Liver (tissue), 9 donors: ENCODE data around the gene RGS18. TPM values are rescaled to one million over a fixed set of nuclear protein-coding genes. Genes with fewer than 3 reads are reported as not detected.

Experiments used
- DNase-seq: peaks from one replicate; pipeline ENCODE4 v3.0.0-alpha.2; 2017; ENCODE audit warnings: low spot score
- H3K27ac ChIP-seq, 2 donors: one replicate each; pipeline ENCODE4 v1.7.0; 2013; ENCODE audit warnings: inconsistent platforms in 2 of 2, low read length in 2 of 2, control low read depth in 1 of 2, low read depth in 1 of 2, mild to moderate bottlenecking in 1 of 2
- H3K27me3 ChIP-seq, 4 donors: one replicate each; pipeline versions ENCODE4 v1.6.1 to v1.7.0; 2013; ENCODE audit warnings: low read length in 3 of 4, inconsistent platforms in 1 of 4, mild to moderate bottlenecking in 1 of 4, moderate library complexity in 1 of 4; ENCODE audit not compliant: control insufficient read depth in 4 of 4, insufficient read depth in 4 of 4
- H3K36me3 ChIP-seq, 4 donors: one replicate each; pipeline versions ENCODE4 v1.6.1 to v1.7.0; 2013; ENCODE audit warnings: low read length in 3 of 4, mild to moderate bottlenecking in 3 of 4, low read depth in 1 of 4, moderate library complexity in 1 of 4; ENCODE audit not compliant: control insufficient read depth in 4 of 4, insufficient read depth in 3 of 4
- H3K4me1 ChIP-seq, 4 donors: one replicate each; pipeline versions ENCODE4 v1.6.1 to v1.7.0; 2013; ENCODE audit warnings: low read length in 3 of 4, mild to moderate bottlenecking in 3 of 4, moderate library complexity in 1 of 4; ENCODE audit not compliant: control insufficient read depth in 4 of 4, insufficient read depth in 4 of 4
- H3K4me3 ChIP-seq, 3 donors: one replicate each; pipeline versions ENCODE4 v1.6.1 to v1.7.0; 2013; ENCODE audit warnings: low read length in 3 of 3, control low read depth in 1 of 3, low read depth in 1 of 3, mild to moderate bottlenecking in 1 of 3
- H3K9ac ChIP-seq, 2 donors: one replicate each; pipeline ENCODE4 v1.7.0; 2013; ENCODE audit warnings: low read length in 2 of 2, mild to moderate bottlenecking in 2 of 2, moderate library complexity in 2 of 2, control low read depth in 1 of 2, low read depth in 1 of 2
- H3K9me3 ChIP-seq, 4 donors: one replicate each; pipeline versions ENCODE4 v1.6.1 to v1.7.0; 2013; ENCODE audit warnings: low read length in 3 of 4; ENCODE audit not compliant: control insufficient read depth in 4 of 4
- MAX ChIP-seq: IDR thresholded peaks from 2 replicates; pipeline ENCODE4 v1.6.1; 2016; ENCODE audit warnings: antibody characterized with exemption
- SP1 ChIP-seq: IDR thresholded peaks from 2 replicates; pipeline ENCODE4 v1.6.1; 2018; ENCODE audit warnings: antibody characterized with exemption, mild to moderate bottlenecking
- polyA plus RNA-seq, 2 donors: library from polyadenylated mRNA; stranded (reverse) in 1 of 2; unstranded in 1 of 2; fragments of 200-250 nt in 1 of 2; fragments of >200 nt in 1 of 2; fragmentation: Nextera tagmentation in 1 of 2; extraction: Ambion mirVana in 1 of 2; gene quantifications; one replicate each; pipeline versions ENCODE4 v1.2.1 to v1.2.3, GENCODE V29; 2013 to 2015
- total RNA-seq, 2 donors: library from RNA; depleted of rRNA; stranded (reverse); fragments of >200 nt; gene quantifications; one replicate each; pipeline ENCODE4 v1.2.3, GENCODE V29; 2014
- donor health status: healthy.
- donor health status: healthy.
- donor health status: healthy.
- donor health status: healthy.
- donor health status: healthy.

RGS18 gene
- total and polyA plus RNA-seq, 4 donors = 1.0 to 11.1 (median 1.8) TPM

GRCh38 chr1:192235127-192235526 is 76.9 kb downstream of the RGS18 start:
- Histone ChIP-seq H3K36me3 (no peaks in the 10 kb centered on the region), H3K4me3 (no peak overlapping the region), H3K27me3 (no peaks in the 10 kb centered on the region), H3K4me1 (no peaks in the 10 kb centered on the region), H3K9me3 (no peaks in the 10 kb centered on the region), H3K9ac (no peak overlapping the region), H3K27ac (no peak overlapping the region)
- TF ChIP-seq MAX (no peak), SP1 (no peak)
- DNase-seq = no peak

Other genes with a start within 250 kb of the RGS18 start
- gene RGS21, start 158.5 kb downstream of the RGS18 start, total RNA-seq = not detected
- not detected for gene RGS21, start 158.5 kb downstream of the RGS18 start, polyA plus RNA-seq